GM18502 (cell line): Measurements from ENCODE around the gene ZNF101.
"Not testable (repeated sequence)": the region's sequence is repeated elsewhere in the genome, so short reads cannot be mapped to it uniquely, and the experiment has no call there.

Source experiments
- ATAC-seq: cut with Tn5 transposase; IDR thresholded peaks from one replicate; pipeline ENCODE4 v1.9.1; 2021; ENCODE audit warnings: mild to moderate bottlenecking; ENCODE audit not compliant: unreplicated experiment, poor library complexity

The ZNF101 gene

DNA sequence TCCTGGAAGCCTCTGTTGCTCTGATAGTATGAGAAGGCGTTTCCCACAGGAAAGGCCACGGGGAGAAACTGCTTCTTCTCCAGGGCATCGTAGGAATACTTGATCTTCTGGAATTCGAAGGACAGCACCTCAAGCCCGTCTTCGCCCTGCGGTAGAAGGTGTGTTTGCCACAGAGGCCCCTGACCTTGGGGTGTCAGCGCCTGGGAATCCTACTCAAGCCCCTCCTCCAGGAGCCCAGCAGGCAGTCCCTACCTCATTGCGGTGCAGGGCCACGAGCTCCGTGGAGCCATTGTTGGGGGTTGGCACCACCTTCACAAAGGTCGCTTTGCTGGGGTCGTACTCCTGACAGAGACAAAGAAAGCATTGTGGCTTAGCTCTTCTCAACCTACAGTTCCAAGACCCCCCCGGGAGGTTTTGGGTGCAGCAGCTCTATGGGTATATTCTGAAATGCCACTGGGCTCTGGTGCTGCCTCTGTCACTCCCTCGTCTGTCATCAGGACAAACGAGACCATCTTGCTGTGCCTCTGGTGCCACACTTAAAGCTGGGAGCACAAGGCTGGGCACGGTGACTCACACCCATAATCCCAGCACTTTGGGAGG lies 8.9 kb upstream of the ZNF101 start:
- no peak for ATAC-seq

DNA sequence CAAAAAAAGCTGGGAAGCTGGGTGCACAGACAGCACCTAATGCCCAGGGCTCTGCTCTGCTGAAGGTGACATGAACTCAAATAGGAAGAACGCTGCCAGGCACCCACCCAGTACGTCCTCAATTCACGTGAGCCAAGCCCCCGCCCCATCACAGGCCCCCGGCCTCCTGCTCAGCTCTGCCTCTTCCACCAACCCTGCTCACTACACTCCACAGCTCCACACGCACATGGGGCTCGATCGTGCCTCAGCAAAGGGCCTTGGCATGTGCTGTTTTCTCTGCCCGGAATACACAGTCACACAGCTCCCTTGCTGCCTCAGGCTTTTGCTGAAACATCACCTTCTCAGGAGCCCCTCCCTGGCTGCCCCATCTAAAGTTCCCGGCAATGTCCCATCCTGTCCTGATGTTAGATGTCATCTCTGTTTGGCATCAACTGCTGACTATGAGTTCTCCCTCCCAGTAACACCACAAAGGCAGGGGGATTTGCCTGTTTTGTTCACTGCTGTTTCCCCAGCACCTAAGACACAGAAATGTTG lies 7.4 kb upstream of the ZNF101 start:
- no peak for ATAC-seq

DNA sequence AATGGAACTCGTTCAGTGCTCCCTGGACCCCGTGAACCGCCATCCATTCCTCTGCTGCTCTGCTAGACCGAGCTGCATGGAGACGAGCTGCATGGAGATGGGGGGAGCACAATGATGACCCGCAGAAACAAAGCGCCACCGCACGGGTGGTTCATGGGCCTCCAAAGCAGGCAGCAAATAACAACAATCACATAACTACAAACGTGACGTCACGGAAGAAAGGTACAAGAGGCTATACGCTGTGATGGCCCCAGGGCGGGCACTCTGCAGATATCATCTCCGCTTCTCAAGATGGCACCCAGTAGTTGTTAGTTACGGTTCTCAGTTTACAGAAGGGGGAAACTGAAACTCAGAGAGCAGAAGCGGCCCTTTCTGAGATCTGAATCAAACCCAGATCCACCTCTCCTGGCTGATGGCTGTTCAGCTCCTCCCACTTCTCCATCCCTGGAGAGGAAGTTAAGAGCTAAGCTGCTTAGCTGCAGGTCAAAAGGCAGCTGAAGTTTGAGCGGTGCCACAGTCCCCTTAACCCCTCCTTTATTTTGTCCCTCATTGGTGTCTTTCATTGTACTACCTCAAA lies 6.9 kb upstream of the ZNF101 start:
- peak; percentile 45 for ATAC-seq

DNA sequence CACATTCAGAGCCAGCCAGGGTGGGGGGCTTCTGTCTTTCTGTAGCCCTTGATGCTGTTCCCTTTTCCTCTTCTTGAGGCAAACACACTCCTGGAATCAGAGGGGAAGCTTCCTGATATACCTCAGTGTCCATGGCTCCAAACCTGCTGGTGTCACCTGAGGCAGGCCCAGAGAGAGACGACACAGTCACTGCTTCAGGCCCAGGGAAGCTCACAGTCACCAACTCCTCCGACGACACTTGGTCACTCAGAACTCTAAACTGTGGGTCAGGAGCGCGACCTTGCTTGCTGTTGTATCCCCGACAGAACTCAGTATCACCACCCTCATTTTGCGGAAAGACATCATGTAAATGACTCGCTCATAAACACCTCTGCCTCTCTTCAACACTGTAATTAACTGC lies 6.3 kb upstream of the ZNF101 start:
- ATAC-seq = no peak

DNA sequence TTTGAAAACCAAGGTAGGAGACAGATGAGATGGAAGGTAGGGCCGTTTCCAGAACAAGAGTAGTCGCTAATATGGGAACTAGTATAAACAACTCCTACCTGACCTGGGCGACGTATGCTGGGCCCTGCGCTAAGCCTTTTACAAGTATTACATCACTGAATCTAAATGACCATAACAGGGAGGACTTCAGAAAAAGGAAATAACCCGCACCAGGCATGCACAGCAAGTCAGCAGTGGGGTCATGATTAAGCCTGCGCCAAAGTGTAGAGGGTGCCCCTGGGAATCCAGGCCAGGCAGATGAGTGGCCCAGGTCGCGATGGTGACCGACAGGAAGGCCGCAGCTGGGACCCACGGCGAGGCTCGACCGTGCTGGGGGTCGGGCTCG lies 5.8 kb upstream of the ZNF101 start:
- ATAC-seq = no peak

DNA sequence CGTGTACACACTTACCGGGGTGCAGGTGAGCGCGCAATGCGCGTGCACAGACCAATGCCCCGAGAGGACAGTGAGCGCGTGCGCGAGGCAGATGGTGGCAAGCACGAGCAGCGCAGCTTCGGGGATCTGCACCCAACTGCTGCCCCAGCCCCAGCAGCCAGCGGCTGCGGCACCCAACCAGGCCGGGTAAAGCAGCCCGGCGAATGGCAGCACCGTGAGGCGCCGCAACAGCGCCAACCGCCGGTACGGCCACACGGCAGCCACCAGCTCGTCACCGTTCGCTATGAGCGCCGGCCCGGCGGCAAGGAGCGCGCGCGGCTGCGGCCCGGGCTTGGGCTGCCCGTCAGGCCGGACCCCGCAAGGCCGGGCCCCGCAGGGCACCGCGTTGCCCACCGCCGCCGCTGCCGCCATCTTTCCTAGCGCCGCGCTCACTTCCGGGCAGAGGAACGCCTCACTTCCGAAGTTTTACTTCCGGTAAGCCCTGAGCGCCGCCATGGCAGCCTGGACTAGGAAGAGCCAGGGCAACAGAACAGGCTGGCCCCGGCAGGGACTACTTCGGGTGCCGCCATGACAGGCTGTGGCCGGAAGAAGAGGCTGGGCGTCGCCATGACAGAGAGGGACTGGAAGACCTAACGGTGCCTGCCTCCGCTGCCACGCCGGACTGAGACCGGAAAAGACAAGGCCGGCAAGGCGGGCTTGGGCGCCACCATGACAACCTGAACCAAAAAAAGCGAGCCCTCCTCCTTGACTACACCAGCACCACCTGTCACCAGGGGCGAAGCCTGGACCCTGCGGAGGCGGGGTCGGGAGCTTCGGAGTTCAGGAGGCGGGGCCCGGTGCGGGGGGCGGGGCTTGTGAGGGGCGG lies 5.2 kb upstream of the ZNF101 start, which contains the start of gene ATP13A1:
ATP13A1 (minus strand) TSS at position 421 of the 865 bp plus-strand sequence; CDS start at position 411, 10 bp downstream.
- ATAC-seq = peak; percentile 76

DNA sequence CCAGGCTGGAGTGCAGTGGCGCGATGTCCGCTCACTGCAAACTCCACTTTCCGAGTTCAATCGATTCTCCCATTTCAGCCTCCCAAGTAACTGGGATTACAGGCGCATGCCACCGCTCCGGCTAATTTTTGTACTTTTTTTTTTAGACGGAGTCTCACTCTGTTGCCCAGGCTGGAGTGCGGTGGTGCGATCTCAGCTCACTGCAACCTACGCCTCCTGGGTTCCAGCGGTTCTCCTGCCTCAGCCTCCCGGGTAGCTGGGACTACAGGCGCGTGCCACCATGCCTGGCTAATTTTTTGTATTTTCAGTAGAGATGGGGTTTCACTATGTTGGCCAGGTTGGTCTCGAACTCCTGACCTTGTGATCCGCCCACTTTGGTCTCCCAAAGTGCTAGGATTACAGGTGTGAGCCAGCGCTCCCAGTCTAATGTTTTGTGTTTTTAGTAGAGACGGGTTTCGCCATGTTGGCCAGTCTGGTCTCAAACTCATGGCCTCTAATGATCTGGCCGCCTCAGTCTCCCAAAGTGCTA lies 3.2 kb upstream of the ZNF101 start:
- not testable (repeated sequence) for ATAC-seq

DNA sequence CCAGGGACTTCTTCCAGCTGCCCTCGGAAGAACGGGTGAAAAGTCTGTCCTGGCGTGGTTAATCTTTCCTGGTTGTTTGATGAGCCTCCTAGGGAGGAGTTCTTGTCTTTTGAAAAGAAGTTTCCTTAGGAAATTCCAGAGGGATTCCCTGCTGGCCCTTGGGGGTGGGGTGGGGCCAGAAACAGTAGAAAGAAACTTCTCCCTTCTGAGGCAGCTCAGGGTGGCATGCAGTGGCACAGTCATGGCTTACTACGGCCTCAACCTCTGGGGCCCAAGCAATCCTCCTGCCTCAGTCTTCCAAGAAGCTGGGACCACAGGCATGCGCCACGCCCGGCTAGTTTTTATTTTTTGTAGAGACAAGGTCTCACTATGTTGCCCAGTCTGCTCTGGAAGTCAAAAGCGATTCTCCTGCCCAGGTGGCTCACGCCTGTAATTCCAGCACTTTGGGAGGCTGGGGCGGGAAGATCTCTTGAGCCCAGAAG lies 1.5 kb downstream of the ZNF101 start:
- no peak for ATAC-seq

DNA sequence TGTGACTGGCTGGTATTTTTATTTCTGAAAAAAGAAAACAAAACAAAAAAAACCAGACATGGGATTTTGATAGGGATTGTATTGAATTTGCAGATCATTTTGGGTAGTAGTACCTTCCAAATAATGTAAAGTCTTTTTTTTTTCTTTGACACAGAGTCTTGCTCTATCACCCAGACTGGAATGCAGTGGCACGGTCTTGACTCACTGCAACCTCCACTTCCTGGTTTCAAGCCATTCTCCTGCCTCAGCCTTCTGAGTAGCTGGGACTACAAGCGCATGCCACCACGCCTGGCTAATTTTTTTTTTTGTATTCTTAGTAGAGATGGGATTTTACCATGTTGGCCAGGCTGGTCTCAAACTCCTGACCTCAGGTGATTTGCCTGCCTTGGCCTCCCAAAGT lies 4.2 kb downstream of the ZNF101 start:
- ATAC-seq = no peak

DNA sequence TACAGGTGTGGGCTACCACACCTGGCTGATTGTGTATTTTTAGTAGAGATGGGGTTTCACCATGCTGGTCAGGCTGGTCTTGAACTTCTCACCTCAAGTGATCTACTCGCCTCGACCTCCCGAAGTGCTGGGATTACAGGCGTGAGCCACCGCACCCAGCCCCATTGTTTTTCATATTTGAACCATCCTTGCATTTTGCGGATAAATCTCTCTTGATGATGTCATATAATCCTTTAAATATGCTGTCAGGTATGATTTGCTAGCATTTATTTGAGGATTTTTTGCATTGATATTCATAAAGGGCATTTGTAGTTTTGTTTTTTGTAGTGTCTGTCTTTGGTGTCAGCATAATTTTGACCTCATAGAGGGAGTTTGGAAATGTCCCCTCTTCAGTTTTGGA lies 5.7 kb downstream of the ZNF101 start:
- no peak for ATAC-seq

DNA sequence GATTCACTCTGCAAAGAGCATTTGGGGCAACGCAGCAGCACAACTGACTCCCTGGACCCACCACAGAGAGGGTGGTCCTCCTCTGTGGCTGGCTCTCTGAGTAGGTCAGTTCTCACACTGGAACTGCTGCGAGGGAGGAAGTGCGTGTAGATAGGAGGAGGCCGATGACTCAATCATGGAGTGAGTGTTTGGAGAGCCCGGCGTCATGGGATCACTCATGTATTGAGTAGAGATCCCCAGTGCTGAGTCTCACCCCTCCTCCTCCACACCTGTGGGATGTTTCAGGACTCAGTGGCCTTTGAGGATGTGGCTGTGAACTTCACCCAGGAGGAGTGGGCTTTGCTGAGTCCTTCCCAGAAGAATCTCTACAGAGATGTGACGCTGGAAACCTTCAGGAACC lies 8.9 kb downstream of the ZNF101 start:
- no peak for ATAC-seq

DNA sequence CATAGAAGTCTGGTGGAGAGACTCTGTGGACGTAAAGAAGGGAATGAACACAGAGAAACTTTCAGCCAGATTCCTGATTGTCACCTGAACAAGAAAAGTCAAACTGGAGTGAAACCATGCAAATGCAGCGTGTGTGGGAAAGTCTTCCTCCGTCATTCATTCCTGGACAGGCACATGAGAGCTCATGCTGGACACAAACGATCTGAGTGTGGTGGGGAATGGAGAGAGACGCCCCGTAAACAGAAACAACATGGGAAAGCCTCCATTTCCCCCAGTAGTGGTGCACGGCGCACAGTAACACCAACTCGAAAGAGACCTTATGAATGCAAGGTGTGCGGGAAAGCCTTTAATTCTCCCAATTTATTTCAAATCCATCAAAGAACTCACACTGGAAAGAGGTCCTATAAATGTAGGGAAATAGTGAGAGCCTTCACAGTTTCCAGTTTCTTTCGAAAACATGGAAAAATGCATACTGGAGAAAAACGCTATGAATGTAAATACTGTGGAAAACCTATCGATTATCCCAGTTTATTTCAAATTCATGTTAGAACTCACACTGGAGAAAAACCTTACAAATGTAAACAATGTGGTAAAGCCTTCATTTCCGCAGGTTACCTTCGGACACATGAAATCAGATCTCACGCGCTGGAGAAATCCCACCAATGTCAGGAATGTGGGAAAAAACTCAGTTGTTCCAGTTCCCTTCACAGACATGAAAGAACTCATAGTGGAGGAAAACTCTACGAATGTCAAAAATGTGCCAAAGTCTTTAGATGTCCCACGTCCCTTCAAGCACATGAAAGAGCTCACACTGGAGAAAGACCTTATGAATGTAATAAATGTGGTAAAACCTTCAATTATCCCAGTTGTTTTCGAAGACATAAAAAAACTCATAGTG lies 10.8 kb downstream of the ZNF101 start:
- no peak for ATAC-seq

DNA sequence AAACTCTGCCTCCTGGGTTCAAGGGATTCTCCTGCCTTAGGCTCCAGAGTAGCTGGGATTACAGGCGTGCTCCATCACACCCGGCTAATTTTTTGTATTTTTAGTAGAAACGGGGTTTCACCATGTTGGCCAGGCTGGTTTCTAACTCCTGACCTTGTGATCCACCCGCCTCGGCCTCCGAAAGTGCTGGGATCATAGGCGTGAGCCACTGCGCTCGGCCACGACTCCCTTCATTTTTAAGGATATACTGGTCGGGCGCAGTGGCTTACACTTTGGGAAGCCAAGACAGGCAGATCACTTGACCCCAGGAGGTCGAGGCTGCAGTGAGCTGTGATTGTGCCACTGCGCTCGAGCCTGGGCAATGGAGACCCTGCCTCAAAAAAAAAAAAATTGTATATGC lies 17.5 kb downstream of the ZNF101 start:
- ATAC-seq = not testable (repeated sequence)

DNA sequence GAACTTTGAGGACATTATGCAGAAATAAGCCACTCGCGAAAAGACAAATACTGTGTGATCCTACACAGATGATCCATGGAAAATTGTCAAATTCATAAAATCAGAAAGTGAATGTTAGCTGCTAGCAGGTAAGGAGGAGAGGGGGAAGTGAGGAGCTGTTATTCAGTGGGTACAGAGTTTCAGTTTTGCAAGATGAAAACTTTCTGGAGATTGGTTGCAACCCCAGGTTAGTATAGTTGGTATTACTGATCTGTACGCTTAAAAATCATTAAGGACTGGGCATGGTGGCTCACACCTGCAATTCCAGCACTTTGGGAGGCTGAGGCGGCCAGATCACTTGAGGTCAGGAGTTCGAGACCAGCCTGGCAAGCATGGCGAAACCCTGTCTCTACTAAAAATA lies 17.9 kb downstream of the ZNF101 start:
- no peak for ATAC-seq

DNA sequence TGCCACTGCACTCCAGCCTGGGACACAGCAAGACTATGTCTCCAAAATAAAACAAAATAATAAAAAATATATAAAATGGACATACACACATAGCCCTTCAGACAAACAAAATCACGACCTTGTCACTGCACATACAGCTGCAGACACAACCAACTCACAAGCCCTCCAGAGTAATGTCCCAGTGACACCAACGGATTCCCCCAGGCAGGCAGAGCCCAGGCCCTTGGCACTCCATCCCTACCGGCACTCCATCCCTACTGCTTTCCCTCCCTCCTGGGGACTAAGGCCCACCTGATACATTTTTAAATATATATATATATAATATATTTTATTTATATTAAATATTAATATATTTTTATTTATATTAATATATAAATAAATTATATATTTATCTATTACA lies 18.5 kb downstream of the ZNF101 start:
- ATAC-seq = no peak

DNA sequence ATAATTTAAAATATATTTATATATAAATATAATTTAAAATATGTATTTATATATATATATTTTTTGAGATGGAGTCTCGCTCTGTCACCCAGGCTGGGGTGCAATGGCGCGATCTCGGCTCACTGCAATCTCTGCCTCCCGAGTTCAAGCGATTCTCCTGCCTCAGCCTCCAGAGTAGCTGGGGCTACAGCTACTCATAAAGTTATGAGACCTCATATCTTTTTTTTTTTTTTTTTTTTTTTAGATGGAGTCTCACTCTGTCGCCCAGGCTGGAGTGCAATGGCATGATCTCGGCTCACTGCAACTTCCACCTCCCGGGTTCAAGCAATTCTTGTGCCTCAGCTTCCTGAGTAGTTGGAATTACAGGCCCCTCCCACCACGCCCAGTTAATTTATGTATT lies 20.4 kb downstream of the ZNF101 start:
- not testable (repeated sequence) for ATAC-seq

DNA sequence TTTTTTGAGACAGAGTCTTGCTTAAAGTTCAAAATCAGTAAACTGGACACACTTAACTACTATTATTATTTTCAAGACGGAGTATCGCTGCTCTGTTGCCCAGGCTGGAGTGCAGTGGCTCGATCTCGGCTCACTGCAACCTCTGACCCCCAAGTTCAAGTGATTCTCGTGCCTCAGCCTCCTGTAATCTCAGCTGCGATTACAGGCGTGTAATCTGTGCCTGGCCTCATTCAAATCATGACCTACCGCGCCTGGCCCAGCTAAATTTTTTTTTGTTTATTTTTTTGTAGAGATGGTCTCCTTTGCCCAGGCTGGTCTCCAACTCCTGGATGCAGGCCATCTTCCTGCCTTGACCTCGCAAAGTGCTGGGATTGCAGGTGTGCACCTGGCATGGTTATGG lies 23.0 kb downstream of the ZNF101 start:
- ATAC-seq = no peak

DNA sequence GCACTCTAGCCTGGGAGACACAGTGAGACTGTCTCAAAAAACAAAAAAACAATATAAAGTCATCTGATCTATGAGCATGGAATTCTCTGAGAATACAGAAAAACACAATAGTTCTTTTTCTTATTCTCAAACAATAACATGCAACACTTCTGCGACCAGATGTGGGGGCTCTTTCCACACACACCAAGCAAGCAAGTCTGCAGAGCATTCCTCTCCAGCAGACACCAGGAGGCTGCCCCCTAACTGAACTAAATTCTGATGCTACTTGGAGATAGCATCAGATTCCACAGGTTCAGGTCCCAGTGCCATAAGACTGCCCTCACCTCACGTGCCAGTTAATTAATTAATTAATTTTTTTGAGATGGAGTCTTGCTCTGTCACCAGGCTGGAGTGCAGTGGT lies 27.7 kb downstream of the ZNF101 start:
- no peak for ATAC-seq

DNA sequence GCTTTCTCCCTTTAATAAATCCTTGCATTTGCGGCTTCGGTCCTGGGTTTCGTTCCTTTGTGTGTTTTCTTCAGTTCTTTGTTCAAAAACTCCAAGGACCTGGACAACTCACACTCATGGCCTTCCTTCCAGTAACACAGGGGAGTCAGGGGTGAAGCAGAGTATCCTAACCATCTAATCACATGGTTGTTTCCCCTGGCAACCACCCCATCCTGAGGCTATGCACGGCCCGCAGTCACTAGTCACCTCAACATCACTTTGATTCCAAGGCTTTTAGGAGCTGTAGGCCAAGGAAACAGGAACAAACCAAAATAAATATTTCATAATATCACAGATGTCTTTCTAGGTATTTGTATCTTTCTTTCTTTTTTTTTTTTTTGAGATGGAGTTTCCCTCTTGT lies 28.9 kb downstream of the ZNF101 start:
- ATAC-seq = no peak

DNA sequence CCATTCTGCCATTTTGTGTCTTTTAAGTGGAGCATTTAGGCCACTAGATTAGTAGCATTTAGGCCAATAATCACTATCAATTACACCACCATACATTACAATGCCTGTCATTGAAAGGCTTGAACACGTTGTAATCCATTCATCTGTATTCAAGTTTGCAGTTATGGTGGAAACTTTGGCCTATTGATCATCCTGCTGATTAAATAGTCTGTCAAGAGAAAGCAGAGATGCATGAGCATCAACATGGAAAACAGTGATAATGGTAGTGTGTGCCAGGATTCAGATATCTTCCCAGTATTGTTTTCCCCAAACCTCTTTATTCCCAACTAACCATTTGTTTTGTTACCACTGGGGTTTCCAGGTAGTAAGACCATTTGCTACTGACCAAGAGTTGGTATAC lies 31.9 kb downstream of the ZNF101 start:
- ATAC-seq = not testable (repeated sequence)
